HCT116 (cell line): ENCODE measurements around the gene EIF4E1B. TPM values are rescaled to one million over a fixed set of nuclear protein-coding genes. Genes with fewer than 3 reads are reported as not detected.

Source experiments
- ATAC-seq: fragments of 200-7000 bp; cut with Tn5 transposase; 2 replicates; pipeline ENCODE4 v1.9.1; 2020; ENCODE audit warnings: mild to moderate bottlenecking, moderate library complexity
- BruUV-seq: library from RNA; stranded (reverse); fragments of 400-500 nt; replicated peaks from 2 replicates; lab custom pipeline; 2021; lab: Mats Ljungman, UMichigan
- CTCF ChIA-PET: fragments of 300-600 bp; sonication (Branson Sonifier 250); formaldehyde crosslinking; loops from one replicate; lab custom pipeline; 2021; ENCODE audit warnings: antibody characterized with exemption; lab: Charles Lee
- POLR2A ChIA-PET: fragments of 300-600, 350-600 bp; sonication (Branson Sonifier 250); formaldehyde crosslinking; loops from one replicate; lab custom pipeline; 2021; ENCODE audit warnings: antibody characterized with exemption; lab: Charles Lee
- RAD21 ChIA-PET, 2 experiments: fragments of 300-600 bp; sonication (Branson Sonifier 250); formaldehyde crosslinking; loops; one replicate each; lab custom pipeline; 2023; ENCODE audit warnings: low total read pairs in 2 of 2; ENCODE audit not compliant: uncharacterized antibody in 2 of 2, unreplicated experiment in 2 of 2, low non-redundant PET in 1 of 2; lab: Charles Lee
- DNase-seq: peaks from one replicate; pipeline ENCODE4 v3.0.0-alpha.2; 2010; ENCODE audit warnings: low read depth, low spot score
- H2AFZ ChIP-seq: fragments of 200-600 bp; shearing (Covaris generic), sonication (generic); 2 replicates; pipeline ENCODE4 v1.6.1; 2017; ENCODE audit warnings: low read depth, mixed run types, mixed read lengths, antibody characterized with exemption, low read length; ENCODE audit not compliant: poor library complexity, severe bottlenecking
- H3K27ac ChIP-seq: 2 replicates; pipeline ENCODE4 v1.5.1; 2012; ENCODE audit warnings: low read depth, low read length
- H3K27me3 ChIP-seq: fragments of 200-600 bp; sonication (generic); 2 replicates; pipeline ENCODE4 v1.6.1; 2016; ENCODE audit warnings: mixed run types, low read length, mixed read lengths; ENCODE audit not compliant: insufficient read depth
- H3K36me3 ChIP-seq, 2 experiments: fragments of 200-500 bp in 1 of 2; fragments of 200-600 bp in 1 of 2; sonication (Bioruptor generic) in 1 of 2; sonication (generic) in 1 of 2; 2 replicates each; pipeline versions ENCODE4 v1.5.1 to v1.6.1; 2014 to 2016; ENCODE audit warnings: low read length in 2 of 2, inconsistent platforms in 1 of 2, mixed read lengths in 1 of 2, mixed run types in 1 of 2; ENCODE audit not compliant: insufficient read depth in 2 of 2, control insufficient read depth in 1 of 2
- H3K4me1 ChIP-seq, 2 experiments: fragments of 200-600 bp in 1 of 2; sonication (generic) in 1 of 2; 2 replicates each; pipeline versions ENCODE4 v1.5.1 to v1.6.1; 2012 to 2017; ENCODE audit warnings: low read length in 2 of 2, inconsistent platforms in 1 of 2, mild to moderate bottlenecking in 1 of 2, mixed read lengths in 1 of 2, mixed run types in 1 of 2, moderate library complexity in 1 of 2; ENCODE audit not compliant: insufficient read depth in 2 of 2, control insufficient read depth in 1 of 2
- H3K4me2 ChIP-seq: fragments of 200-600 bp; sonication (generic); 2 replicates; pipeline ENCODE4 v1.6.1; 2017; ENCODE audit warnings: mixed run types, low read length, mixed read lengths
- H3K4me3 ChIP-seq, 2 experiments: fragments of 200-600 bp in 1 of 2; sonication (generic) in 1 of 2; replicated peaks in 1 of 2; 2 replicates each; pipeline ENCODE4 v1.5.1; 2011 to 2016; ENCODE audit warnings: low read length in 2 of 2, control low read depth in 1 of 2, low read depth in 1 of 2, mild to moderate bottlenecking in 1 of 2, mixed read lengths in 1 of 2, mixed run types in 1 of 2
- H3K79me2 ChIP-seq: fragments of 200-600 bp; sonication (generic); 2 replicates; pipeline ENCODE4 v1.6.1; 2017; ENCODE audit warnings: mild to moderate bottlenecking, mixed run types, low read length, moderate library complexity, mixed read lengths; ENCODE audit not compliant: insufficient read depth
- H3K9ac ChIP-seq: fragments of 200-600 bp; sonication (generic); 2 replicates; pipeline ENCODE4 v1.6.1; 2016; ENCODE audit warnings: low read length, mixed read lengths
- H3K9me2 ChIP-seq: fragments of 200-600 bp; sonication (generic), shearing (Covaris generic); 2 replicates; pipeline ENCODE4 v1.6.1; 2017; ENCODE audit warnings: mixed run types, mild to moderate bottlenecking, moderate library complexity; ENCODE audit not compliant: insufficient read depth
- H3K9me3 ChIP-seq, 2 experiments: fragments of 200-500 bp in 1 of 2; fragments of 200-600 bp in 1 of 2; sonication (Bioruptor generic) in 1 of 2; sonication (generic) in 1 of 2; 2 replicates each; pipeline ENCODE4 v1.6.1; 2014 to 2017; ENCODE audit warnings: low read length in 2 of 2, mixed read lengths in 2 of 2, inconsistent platforms in 1 of 2, low read depth in 1 of 2, mild to moderate bottlenecking in 1 of 2, mixed run types in 1 of 2, moderate library complexity in 1 of 2; ENCODE audit not compliant: control insufficient read depth in 1 of 2, insufficient read depth in 1 of 2
- H4K20me1 ChIP-seq: fragments of 200-600 bp; sonication (generic), shearing (Covaris generic); 2 replicates; pipeline ENCODE4 v1.6.1; 2017; ENCODE audit warnings: mixed run types, mild to moderate bottlenecking, moderate library complexity; ENCODE audit not compliant: insufficient read depth
- CEBPB ChIP-seq: IDR thresholded peaks from 2 replicates; pipeline ENCODE4 v1.6.1; 2012; ENCODE audit warnings: low read depth
- EZH2 ChIP-seq: fragments of 200-600 bp; sonication (generic); IDR thresholded peaks from 2 replicates; pipeline ENCODE4 v1.6.1; 2017; ENCODE audit warnings: antibody characterized with exemption, mixed run types
- FOSL1 ChIP-seq: IDR thresholded peaks from 2 replicates; pipeline ENCODE4 v1.6.1; 2012; ENCODE audit warnings: low read depth
- RAD21 ChIP-seq: IDR thresholded peaks from 2 replicates; pipeline ENCODE4 v1.6.1; 2012; ENCODE audit warnings: low read depth, mild to moderate bottlenecking
- SP1 ChIP-seq: IDR thresholded peaks from 2 replicates; pipeline ENCODE4 v1.6.1; 2012; ENCODE audit warnings: low read depth
- TCF7L2 ChIP-seq: IDR thresholded peaks from 2 replicates; pipeline ENCODE4 v1.7.0; 2011; ENCODE audit warnings: borderline replicate concordance, inconsistent platforms; ENCODE audit not compliant: insufficient read depth, insufficient read length; ENCODE audit errors: extremely low read depth
- intact Hi-C: fragments of 100-400 bp; cut with micrococcal nuclease; formaldehyde crosslinking; loops from 2 replicates; pipeline ENCODE4 v1.10.0; 2022
- total RNA-seq: library from RNA; stranded (reverse); gene quantifications from one replicate; pipeline ENCODE4 v1.2.1, GENCODE V29; 2021; ENCODE audit not compliant: unreplicated experiment
- TF ChIP-seq, protein P1 (sequence below): IDR thresholded peaks from 2 replicates; pipeline ENCODE4 v1.6.1; 2011; ENCODE audit warnings: mild to moderate bottlenecking, low read length, moderate library complexity; ENCODE audit not compliant: insufficient replicate concordance; ENCODE audit errors: extremely low read depth
- TF ChIP-seq, protein P2 (sequence below), 3 experiments: fragments of 200-600 bp in 1 of 3; sonication (generic) in 1 of 3; IDR thresholded peaks in 2 of 3; conservative IDR thresholded peaks in 1 of 3; 2 replicates each; pipeline ENCODE4 v1.5.1; 2012 to 2017; ENCODE audit warnings: low read depth in 2 of 3, low read length in 2 of 3, antibody characterized with exemption in 1 of 3, borderline replicate concordance in 1 of 3, control low read depth in 1 of 3, mild to moderate bottlenecking in 1 of 3, mixed read lengths in 1 of 3, mixed run types in 1 of 3, moderate library complexity in 1 of 3; ENCODE audit not compliant: insufficient read depth in 1 of 3

The EIF4E1B gene
- total RNA-seq, 1 experiment from 2014 or later, result 0.07 TPM

DNA sequence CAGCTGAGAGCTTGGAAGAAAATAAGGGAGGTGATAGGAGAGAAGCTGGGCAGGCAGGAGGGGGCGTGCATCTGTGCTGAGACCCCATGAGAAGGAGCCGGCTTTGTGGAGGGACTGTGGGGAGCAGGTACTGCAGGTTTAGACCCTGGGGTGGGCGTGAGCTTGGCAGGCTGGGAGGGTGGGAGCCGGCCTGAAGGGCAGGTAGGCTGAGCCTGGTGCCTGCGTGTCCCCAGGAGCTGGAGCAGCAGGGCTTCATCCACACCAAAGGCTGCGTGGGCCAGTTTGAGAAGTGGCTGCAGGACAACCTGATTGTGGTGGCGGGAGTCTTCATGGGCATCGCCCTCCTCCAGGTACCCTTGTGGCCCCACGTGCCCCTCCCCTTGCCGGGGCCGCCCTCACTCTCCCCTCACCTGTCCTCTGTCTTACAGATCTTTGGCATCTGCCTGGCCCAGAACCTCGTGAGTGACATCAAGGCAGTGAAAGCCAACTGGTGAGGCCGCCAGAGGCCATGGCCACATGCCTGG, 26.1 kb downstream of the EIF4E1B start:
- Histone ChIP-seq H3K9me3 (no peaks in the 10 kb centered on the region), H3K4me3 (no peak overlapping the region), H3K4me1 (peaks cover 5 to 13% of the 10 kb centered on the region in 2 experiments; a peak in 2 of 4 replicates), H3K27me3 (no peaks in the 10 kb centered on the region), H3K9ac (no peak overlapping the region), H3K4me2 (no peak overlapping the region), H3K79me2 (no peaks in the 10 kb centered on the region), H3K36me3 (no peaks in the 10 kb centered on the region; a peak in 1 of 4 replicates), H3K27ac (no peak overlapping the region), H3K9me2 (no peaks in the 10 kb centered on the region), H4K20me1 (no peaks in the 10 kb centered on the region), H2AFZ (no peak overlapping the region)
- CTCF ChIA-PET, result interaction anchor here (0.8 to 1.3 kb wide), 2 partner anchors 9 to 430 kb away, joined by 3 read pairs; partner anchors contain the start of genes FGFR4 and TSPAN17
- no peak for DNase-seq
- RAD21 ChIA-PET, result no interaction called here
- TF ChIP-seq, protein P1, sequence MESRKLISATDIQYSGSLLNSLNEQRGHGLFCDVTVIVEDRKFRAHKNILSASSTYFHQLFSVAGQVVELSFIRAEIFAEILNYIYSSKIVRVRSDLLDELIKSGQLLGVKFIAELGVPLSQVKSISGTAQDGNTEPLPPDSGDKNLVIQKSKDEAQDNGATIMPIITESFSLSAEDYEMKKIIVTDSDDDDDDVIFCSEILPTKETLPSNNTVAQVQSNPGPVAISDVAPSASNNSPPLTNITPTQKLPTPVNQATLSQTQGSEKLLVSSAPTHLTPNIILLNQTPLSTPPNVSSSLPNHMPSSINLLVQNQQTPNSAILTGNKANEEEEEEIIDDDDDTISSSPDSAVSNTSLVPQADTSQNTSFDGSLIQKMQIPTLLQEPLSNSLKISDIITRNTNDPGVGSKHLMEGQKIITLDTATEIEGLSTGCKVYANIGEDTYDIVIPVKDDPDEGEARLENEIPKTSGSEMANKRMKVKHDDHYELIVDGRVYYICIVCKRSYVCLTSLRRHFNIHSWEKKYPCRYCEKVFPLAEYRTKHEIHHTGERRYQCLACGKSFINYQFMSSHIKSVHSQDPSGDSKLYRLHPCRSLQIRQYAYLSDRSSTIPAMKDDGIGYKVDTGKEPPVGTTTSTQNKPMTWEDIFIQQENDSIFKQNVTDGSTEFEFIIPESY, result no peak
- no peak for TF ChIP-seq EZH2
- no peak for TF ChIP-seq CEBPB
- no peak for TF ChIP-seq FOSL1
- TF ChIP-seq SP1, result no peak
- no TSS peak for BruUV-seq
- ATAC-seq, result no peak
- intact Hi-C loops, result loop anchor here (10.0 kb wide), 1 partner anchor 648 kb away; the partner anchor contains the start of genes PRELID1 and RAB24
- POLR2A ChIA-PET, result no interaction called here

DNA sequence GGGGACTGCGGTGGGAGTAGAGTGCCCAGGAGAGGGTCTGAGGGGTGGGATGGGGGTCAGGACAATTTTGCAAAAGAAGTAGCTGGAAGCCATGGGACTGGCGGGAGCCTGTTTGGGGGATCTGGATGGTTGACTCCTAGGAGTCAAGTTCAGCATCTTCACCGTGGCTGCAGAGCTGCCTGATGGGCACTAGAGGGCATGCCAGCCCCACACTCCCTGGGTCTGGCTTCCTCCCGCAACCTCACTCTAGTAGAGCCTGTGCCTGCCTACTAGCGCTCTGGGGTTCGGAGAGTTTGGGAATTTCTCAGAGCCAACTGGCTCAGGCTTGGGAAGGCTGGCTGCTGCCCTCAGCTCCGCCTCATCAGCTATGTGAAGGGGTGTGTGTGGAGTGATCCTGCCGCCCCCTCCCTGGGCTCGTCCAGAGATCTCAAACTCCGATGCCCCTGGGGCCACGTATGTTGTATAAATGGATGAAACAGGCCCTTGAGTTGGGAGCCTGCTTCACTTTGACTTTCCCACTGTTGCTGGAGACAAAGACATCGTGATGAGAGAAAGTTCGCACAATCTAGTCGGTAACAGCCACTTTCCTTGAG, 27.6 kb downstream of the EIF4E1B start:
- Histone ChIP-seq H3K4me1 (peaks cover 5 to 8% of the 10 kb centered on the region in 2 experiments; a peak in 2 of 4 replicates), H2AFZ (no peak overlapping the region), H3K36me3 (no peaks in the 10 kb centered on the region; a peak in 1 of 4 replicates), H4K20me1 (no peaks in the 10 kb centered on the region), H3K9me3 (no peaks in the 10 kb centered on the region), H3K79me2 (no peaks in the 10 kb centered on the region), H3K4me2 (no peak overlapping the region), H3K9me2 (no peaks in the 10 kb centered on the region), H3K4me3 (no peak overlapping the region), H3K27me3 (no peaks in the 10 kb centered on the region), H3K27ac (no peak overlapping the region), H3K9ac (no peak overlapping the region)
- ChIA-PET POLR2A (no interaction called here), CTCF (interaction anchor here (0.6 to 3.2 kb wide), 6 partner anchors 8 to 455 kb away, joined by 3 to 16 read pairs (median 4); partner anchors contain the start of gene FGFR4), RAD21 (no interaction called here)
- peak; percentile 78 for ATAC-seq
- peak; percentile 34 for DNase-seq
- TSS peak; percentile 60 for BruUV-seq
- intact Hi-C loops, result loop anchor here (10.0 kb wide), 1 partner anchor 647 kb away; the partner anchor contains the start of genes PRELID1 and RAB24
- TF ChIP-seq, protein P1, result no peak
- no peak for TF ChIP-seq TCF7L2
- TF ChIP-seq, protein P2, sequence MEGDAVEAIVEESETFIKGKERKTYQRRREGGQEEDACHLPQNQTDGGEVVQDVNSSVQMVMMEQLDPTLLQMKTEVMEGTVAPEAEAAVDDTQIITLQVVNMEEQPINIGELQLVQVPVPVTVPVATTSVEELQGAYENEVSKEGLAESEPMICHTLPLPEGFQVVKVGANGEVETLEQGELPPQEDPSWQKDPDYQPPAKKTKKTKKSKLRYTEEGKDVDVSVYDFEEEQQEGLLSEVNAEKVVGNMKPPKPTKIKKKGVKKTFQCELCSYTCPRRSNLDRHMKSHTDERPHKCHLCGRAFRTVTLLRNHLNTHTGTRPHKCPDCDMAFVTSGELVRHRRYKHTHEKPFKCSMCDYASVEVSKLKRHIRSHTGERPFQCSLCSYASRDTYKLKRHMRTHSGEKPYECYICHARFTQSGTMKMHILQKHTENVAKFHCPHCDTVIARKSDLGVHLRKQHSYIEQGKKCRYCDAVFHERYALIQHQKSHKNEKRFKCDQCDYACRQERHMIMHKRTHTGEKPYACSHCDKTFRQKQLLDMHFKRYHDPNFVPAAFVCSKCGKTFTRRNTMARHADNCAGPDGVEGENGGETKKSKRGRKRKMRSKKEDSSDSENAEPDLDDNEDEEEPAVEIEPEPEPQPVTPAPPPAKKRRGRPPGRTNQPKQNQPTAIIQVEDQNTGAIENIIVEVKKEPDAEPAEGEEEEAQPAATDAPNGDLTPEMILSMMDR (IDR thresholded peaks at IDR 0.05 in 2 of 3, conservative IDR thresholded peaks at IDR 0.05 in 1 of 3; ENCODE audit: borderline replicate concordance in 1 of 3, insufficient read depth in 1 of 3, low read depth in 2 of 3, low read length in 2 of 3), result peak; percentile 65 to 90 (median 89); a peak in 5 of 6 replicates
- TF ChIP-seq RAD21, result peak; percentile 83
